ENCODE measurements around the gene KDM4C. TPM values are rescaled to one million over a fixed set of nuclear protein-coding genes. Genes with fewer than 3 reads are reported as not detected.

KDM4C gene
- total and polyA plus RNA-seq, 7 donors, result 16.4 to 33.5 (median 28.8) TPM

DNA sequence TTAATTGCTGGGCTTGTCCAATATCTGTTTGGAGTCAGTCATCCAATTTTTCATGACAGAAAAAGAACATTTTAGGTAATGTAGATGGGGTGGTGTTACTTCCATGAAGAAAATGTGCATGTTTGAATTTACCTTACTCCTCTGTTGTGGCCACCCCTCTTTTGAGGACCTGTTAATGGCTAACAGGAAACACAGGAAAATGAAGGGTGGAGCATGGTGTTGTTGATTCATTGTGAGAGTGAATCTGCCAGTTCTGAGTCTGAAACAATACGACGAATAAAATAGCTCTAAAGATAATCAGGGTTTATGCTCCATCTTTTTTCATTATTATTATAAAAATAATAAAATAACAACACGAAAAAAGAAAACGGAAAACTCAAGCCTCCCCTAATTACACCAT lies 335.3 kb downstream of the KDM4C start:
- Histone ChIP-seq H3K4me1 (no peaks in the 10 kb centered on the region), H3K4me3 (no peak overlapping the region), H3K27ac (no peak overlapping the region), H3K9me3 (no peaks in the 10 kb centered on the region), H3K36me3 (no peaks in the 10 kb centered on the region), H3K27me3 (no peaks in the 10 kb centered on the region)
- no peak for TF ChIP-seq EP300 (IDR thresholded peaks at IDR 0.05)
- DNase-seq, result no peak
- intact Hi-C loops (cut with DNase I), result no loop called here
- WGBS, 2 donors, result 87 to 92% methylated on average over 4 of the region's 4 CpGs

DNA sequence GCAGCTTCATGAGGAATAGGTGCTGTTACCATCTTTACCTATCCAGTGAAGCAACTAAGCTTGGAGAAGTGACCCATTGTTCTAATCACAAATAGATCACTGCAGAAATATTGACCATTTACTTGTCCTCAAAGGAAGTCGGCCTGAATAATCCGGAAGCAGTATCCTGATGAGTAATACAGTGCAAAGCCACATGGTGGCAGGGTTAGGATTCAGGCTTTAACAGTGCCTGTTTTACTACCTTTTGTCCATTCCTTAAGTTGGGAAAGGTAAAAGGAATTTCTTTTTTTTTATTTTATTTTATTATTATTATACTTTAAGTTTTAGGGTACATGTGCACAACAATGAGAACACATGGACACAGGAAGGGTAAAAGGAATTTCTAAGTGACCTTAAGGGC lies 336.3 kb downstream of the KDM4C start:
- Histone ChIP-seq H3K9me3 (no peaks in the 10 kb centered on the region), H3K27me3 (no peaks in the 10 kb centered on the region), H3K27ac (no peak overlapping the region), H3K36me3 (no peaks in the 10 kb centered on the region), H3K4me3 (no peak overlapping the region), H3K4me1 (no peaks in the 10 kb centered on the region)
- intact Hi-C loops (cut with DNase I), result no loop called here
- WGBS, 2 donors, result 53 to 80% methylated on average over 2 of the region's 2 CpGs
- no peak for DNase-seq
- TF ChIP-seq, protein P1, sequence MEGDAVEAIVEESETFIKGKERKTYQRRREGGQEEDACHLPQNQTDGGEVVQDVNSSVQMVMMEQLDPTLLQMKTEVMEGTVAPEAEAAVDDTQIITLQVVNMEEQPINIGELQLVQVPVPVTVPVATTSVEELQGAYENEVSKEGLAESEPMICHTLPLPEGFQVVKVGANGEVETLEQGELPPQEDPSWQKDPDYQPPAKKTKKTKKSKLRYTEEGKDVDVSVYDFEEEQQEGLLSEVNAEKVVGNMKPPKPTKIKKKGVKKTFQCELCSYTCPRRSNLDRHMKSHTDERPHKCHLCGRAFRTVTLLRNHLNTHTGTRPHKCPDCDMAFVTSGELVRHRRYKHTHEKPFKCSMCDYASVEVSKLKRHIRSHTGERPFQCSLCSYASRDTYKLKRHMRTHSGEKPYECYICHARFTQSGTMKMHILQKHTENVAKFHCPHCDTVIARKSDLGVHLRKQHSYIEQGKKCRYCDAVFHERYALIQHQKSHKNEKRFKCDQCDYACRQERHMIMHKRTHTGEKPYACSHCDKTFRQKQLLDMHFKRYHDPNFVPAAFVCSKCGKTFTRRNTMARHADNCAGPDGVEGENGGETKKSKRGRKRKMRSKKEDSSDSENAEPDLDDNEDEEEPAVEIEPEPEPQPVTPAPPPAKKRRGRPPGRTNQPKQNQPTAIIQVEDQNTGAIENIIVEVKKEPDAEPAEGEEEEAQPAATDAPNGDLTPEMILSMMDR (IDR thresholded peaks at IDR 0.05), result peak in 2 of 4 experiments; percentile 19 to 35
- TF ChIP-seq EP300 (IDR thresholded peaks at IDR 0.05) (no peak), POLR2AphosphoS5 (IDR thresholded peaks at IDR 0.05) (no peak), POLR2A (IDR thresholded peaks at IDR 0.05) (no peak)

DNA sequence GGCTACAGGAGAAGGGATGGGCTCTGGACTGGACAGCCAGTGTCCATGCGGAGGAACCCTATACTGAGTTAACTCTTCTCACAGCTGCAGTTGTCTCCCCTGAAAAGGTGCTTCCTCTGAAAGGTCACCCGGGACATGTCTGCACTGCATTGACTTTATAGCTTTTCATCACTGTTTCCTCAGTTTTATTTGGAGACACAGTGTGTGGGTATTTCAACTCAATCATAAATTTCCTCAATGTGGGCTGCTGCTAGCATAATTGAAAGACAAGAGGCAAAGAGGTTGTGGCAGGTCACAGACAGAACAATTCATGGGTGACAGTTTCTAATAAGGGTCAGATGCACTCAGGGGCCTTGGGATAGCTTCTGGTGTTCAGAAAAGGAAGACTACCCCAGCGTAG lies 336.8 kb downstream of the KDM4C start:
- intact Hi-C loops (cut with DNase I), result no loop called here

DNA sequence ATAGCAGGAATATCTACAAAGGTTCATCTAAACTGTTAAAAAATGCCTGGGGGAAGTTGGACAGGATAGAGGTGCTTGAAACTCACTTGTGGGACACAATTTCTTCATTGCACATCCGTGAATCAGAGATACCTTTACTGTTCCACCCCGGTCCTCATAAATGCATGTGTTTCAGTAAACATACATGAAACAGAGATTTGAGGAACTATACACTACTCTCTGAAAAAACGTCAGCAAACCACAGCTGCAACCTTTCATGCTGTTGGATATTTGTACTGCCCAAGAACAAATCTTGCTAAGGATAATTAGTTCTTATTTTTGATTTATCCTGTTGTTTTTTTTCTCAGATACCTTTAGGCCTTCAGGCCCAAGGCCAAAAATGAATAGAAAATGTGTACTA lies 337.3 kb downstream of the KDM4C start:
- Histone ChIP-seq H3K4me3 (no peak overlapping the region), H3K9me3 (no peaks in the 10 kb centered on the region), H3K36me3 (no peaks in the 10 kb centered on the region), H3K4me1 (no peaks in the 10 kb centered on the region), H3K27me3 (no peaks in the 10 kb centered on the region), H3K27ac (no peak overlapping the region)
- WGBS, 2 donors, result 51 to 78% methylated on average over 3 of the region's 3 CpGs
- DNase-seq, result no peak
- intact Hi-C loops (cut with DNase I), result no loop called here
- TF ChIP-seq, protein P1 (IDR thresholded peaks at IDR 0.05), result no peak
- TF ChIP-seq EP300 (IDR thresholded peaks at IDR 0.05), result no peak
- TF ChIP-seq POLR2A (IDR thresholded peaks at IDR 0.05), result no peak
- TF ChIP-seq POLR2AphosphoS5 (IDR thresholded peaks at IDR 0.05), result no peak

More for the DNA sequence above, 336.8 kb downstream of the KDM4C start:
- 81 to 94% methylated on average over 3 of the region's 3 CpGs for WGBS, 2 donors
- TF ChIP-seq POLR2AphosphoS5 (IDR thresholded peaks at IDR 0.05) (no peak), EP300 (IDR thresholded peaks at IDR 0.05) (no peak), POLR2A (IDR thresholded peaks at IDR 0.05) (no peak)
- TF ChIP-seq, protein P1 (IDR thresholded peaks at IDR 0.05), result no peak
- no peak overlapping the region for H3K4me3 ChIP-seq
- no peaks in the 10 kb centered on the region for H3K9me3 ChIP-seq
- no peaks in the 10 kb centered on the region for H3K36me3 ChIP-seq
- no peaks in the 10 kb centered on the region for H3K27me3 ChIP-seq
- no peak for DNase-seq
- no peaks in the 10 kb centered on the region for H3K4me1 ChIP-seq
- H3K27ac ChIP-seq, result no peak overlapping the region

DNA sequence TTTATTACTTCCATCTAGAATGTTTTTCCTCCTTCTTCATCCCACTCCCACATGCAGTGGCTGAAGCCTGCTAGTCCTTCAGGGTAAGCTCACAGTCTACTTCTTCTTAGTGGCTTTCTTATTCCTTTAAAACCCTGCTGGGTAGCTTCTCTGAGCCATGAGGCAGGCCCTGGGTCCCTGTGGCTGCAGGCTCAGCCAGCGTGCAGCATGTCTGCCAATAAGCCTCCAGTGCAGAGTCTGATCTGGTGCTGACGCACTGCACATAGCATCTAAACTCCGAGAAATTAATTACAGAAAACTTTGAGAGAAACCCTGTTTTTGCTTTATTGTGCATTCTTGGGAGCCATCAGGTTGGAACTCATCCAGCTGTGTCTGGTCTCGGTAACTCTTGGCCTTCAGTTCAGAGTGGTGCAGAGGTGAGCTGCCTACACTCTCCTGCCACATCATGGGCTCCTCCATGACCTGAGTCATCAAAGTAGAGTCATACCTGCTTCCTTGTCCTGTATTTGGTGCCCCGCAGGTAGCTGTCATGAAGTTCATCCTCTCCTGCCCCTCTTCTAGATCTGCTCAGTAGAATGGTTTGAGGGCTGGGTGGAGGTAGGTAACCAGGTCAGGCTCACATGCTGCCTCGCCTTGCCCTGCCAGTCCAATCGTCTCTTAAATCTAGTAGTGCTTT lies 339.4 kb downstream of the KDM4C start:
- no peak for DNase-seq
- Histone ChIP-seq H3K36me3 (no peaks in the 10 kb centered on the region), H3K9me3 (no peaks in the 10 kb centered on the region), H3K27me3 (no peaks in the 10 kb centered on the region), H3K4me1 (no peaks in the 10 kb centered on the region), H3K4me3 (no peak overlapping the region), H3K27ac (no peak overlapping the region)
- 81 to 90% methylated on average over 7 of the region's 7 CpGs for WGBS, 2 donors
- TF ChIP-seq, protein P1 (IDR thresholded peaks at IDR 0.05), result no peak
- no peak for TF ChIP-seq POLR2A (IDR thresholded peaks at IDR 0.05)
- no peak for TF ChIP-seq EP300 (IDR thresholded peaks at IDR 0.05)
- no peak for TF ChIP-seq POLR2AphosphoS5 (IDR thresholded peaks at IDR 0.05)
- intact Hi-C loops (cut with DNase I), result no loop called here

Data from sigmoid colon (tissue), 7 donors.